DMS 273 treated with DMSO at 0.1 percent for 48 hours (cell line): ENCODE measurements around the gene NDUFB8.

ENCODE experiments used
- DNase-seq: peaks from one replicate; lab custom pipeline; 2025; lab: John Stamatoyannopoulos, UW

The NDUFB8 gene

DNA sequence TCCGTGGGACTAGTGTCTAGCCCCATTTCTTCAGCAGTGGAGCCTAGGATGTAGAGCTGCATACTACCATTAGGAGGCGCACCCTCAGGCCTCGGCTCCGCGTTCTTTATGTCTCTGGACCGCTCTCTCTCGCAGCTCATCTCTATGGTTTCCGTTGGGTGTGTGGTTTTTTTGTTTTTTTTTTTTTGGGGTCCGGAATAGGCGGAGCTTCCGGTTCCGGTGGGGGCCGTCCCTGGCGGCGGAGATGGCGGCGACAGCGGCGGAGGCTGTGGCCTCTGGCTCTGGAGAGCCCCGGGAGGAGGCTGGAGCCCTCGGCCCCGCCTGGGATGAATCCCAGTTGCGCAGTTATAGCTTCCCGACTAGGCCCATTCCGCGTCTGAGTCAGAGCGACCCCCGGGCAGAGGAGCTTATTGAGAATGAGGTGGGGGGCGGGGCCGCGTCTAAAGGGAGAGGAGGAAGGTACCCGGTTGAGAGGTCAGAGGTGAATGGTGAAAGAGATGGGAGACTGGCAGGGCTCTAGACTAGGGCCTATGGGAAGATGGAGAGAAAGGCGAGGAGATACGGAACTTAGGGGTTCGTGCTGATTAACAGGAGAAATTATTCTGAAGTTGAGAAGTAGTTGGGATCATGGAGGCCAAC lies 6.2 kb upstream of the NDUFB8 start, which contains the start of gene HIF1AN:
Gene HIF1AN (plus strand): TSS at position 229 of the 639 bp plus-strand sequence. CDS start 16 bp downstream, at position 245.
- peak; percentile 81 for DNase-seq

- DNase-seq, result no peak
Observed at GRCh38 chr10:100535338-100535714, 5.7 kb upstream of the NDUFB8 start.

DNA sequence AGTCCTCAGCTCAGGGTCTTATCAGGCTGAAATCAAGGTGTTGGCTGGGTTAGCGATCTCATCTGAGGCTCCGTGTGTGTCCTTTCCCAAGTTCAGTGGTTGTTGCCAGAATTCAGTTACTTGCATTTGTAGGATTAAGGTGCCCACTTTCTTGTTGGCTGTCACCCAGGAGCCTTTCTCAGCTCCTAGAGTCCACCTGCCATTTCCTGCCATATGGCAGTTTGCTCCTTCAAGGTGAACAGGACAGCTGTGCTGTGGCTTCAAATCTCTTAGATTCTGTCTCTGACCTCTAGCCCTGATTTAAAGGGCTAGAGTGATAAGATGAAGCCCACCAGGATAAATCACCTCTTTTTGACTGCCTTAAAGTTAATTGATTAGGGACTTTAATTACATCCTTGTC lies 5.1 kb upstream of the NDUFB8 start:
- peak; percentile 13 for DNase-seq

DNA sequence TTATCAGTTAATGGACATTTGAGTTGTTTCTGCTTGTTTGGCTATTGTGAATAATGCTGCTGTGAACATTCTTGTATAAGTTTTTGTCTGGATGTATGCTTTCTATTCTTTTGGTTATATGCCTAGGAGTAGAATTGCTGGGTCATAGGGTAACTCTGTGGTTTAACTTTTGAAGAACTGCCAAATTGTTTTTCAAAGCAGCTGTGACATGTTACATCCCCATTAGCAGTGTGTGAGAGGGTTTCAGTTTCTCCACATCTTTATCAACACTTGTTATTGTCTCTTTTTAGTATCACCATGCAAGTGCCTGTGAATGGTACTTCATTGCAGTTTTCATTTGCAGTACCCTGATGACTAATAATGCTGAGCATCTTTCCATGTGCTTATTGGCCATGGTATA lies 2.1 kb upstream of the NDUFB8 start:
- DNase-seq, result no peak

DNA sequence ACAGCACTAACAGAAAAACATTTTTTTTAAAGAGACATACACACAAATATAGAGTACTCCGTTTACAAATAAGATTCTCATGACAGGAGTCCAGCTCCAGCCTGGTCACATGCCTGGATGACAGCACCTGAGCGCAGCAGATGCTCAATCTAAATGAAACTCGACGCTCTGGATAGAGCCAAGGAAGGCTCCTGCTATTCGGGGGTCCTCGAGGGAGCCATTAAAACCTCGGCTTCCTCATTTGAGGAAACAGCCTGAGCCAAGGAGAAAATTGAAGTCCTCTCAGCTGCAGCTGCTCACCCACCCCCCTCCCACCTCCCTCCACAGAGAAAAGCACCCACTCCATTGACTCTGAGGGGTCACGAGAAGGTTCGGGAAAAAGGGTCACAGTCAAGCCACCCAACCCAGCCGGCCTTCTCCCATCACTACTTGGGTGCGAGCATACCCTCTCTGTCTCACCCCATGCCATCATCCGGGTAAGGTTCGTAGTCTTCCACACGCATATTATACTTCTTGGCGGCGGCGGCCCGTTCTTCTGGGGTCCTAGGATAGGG lies 673 bp downstream of the NDUFB8 start:
- no peak for DNase-seq

DNA sequence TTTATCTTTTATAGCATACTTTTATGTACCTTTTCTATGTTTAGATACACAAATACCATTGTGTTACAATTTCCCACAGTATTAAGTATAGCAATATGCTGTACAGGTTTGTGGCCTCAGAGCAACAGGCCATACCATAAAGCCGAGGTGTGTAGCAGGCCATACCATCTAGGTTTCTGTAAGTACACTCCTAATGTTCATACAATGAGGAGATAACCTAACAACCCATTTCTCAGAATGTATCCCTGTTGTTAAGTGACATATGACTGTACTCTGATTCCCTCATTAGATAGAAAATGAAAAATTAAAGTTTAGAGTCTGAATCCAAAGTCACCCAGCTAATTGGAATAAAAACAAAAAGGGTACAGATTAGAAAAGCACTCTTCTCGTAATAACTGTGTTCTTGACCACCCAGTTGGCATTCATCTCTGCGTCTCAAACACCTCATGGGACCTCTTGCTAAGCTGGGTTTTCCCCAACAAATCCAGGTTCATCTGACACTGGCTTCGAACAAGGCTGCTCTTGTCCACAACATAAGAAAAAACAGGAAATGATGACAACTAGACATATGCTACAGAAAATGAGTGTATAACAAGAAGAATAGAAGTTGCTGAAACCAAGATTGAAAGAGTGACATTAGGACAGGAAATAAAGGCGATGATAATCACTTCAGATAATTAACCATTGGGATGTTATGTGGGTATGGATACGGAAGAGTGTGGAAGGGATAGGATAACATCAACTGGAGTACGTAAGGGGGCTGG lies 1.4 kb downstream of the NDUFB8 start:
- no peak for DNase-seq

DNA sequence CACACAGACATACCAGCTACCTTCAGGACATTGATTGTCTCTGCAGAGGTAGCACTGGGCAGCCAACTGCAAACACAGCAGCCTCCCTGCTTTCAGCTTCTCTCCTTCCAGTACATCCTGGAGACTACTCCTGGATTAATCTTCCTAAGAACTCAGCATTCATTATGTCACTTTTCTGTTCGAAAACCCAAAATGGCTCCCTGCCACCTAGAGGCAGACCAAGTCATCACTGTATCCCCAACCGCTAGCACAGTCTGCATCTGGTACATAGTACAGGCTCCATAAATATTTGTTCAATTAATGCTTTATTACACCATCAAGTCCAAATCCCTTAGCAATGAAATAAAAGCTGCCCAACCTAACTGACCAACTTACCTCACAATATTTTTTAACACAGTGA lies 5.0 kb downstream of the NDUFB8 start:
- no peak for DNase-seq

- no peak for DNase-seq
Observed at GRCh38 chr10:100524206-100524605, 5.5 kb downstream of the NDUFB8 start.

GRCh38 chr10:100522945-100523344 lies 6.7 kb downstream of the NDUFB8 start:
- DNase-seq, result no peak

DNA sequence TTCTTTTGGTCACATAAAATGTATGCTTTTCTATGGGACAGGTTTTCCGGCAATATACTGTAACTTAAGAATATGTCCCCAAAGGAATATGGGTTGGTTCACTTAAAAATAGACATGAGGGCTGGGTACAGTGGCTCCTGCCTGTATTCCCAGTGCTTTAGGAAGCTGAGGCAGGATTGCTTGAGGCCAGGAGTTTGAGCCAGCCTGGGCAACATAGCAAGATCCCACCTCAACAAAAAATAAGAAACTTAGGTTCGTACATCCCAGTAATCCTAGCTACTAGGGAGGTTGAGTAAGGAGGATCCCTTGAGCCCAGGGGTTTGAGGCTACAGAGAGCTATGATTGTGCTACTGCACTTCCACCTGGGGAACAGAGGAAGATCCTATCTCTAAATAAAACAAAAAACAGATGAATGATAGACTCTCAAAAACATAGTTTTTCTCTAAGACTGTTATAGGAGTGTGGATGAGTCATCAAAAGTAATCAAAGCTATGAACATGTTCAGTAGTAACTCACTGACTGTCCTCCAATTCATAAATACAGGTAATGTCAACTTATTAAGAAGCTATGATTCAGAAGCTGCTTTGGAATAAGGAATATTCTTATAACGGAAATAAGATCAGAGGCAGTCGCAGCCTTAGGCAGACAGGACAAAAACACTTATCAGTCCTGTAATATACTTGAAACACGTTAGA lies 7.4 kb downstream of the NDUFB8 start:
- no peak for DNase-seq

DNA sequence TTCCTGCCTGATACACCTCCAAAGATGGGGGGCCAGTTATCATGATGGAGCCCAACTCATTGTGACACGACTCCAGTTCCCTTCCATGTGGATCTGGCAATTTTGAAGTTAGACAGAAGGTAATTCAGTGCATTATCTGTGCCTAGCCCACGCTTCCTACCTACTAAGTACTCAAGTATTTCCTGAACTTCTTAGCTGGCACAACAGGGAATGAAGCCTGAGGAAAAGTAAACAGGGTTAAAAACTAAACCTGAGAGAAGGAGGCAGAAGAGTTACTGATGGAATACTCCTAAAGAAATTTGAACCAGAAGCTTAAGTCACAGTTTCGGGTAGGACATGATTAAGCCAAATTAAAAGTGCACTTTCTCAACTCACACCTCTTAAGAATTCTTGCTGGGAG lies 8.9 kb downstream of the NDUFB8 start:
- no peak for DNase-seq

DNA sequence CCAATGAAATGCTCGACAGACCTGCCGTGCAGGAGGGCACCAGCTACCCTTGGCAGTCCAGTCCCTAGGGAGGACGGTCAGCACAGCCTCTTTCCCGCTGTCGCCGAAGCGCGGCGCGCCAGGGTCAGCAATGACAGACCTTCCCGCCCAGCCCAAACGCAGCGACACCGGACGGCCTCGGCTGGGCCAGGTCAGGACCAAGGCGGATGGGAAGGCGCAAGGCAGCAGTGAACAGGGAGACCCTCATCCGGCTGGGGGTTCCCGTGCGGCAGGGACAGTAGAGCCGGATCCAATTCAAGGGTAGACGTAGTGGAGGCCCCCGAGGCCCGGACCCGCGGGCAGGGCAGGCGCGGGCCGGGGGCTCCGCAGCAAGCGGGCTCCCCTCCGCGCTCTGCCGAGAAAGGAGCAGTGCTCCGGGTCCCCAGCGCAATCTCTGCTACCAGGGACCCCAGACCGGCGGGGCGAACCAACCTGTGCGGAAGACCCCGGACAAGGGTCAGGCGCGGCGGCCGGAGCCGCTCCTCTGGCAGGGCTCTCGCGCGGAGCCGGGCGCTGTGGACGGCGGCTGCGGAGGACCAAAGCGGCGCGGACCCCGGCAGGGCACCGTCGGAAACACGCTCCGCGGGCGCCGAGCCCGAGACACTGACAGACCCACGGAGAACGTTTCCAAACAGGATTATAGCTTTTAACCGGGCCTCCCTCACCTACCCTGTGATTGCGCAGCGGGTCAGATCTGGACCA lies 10.2 kb downstream of the NDUFB8 start, which contains the start of gene SEC31B:
Gene SEC31B (minus strand): TSS at position 551 of the 741 bp plus-strand sequence. CDS start 2,909 bp downstream, outside the sequence.
- DNase-seq, result no peak

DNA sequence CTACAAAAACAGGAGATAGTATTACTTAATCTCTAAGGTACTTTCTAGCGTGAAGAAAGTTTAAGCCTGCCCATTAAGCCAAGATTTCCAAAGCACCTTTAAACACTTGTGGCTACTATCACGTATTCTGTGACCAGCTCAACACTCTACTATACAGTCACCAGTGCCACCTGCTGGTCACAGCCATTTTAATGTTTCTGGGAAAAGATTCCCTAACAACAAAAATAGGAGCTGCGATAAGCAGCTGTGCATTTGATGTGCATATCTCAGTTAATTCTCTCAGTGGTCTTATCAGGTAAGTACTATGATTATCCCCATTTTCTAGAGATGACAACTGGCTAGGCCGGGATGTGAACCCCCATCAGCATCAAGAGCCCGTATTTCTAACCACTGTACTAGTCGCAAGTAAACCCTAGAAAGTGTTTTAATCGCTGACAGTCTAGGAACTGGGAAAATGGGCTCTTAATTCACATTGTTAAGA lies 10.9 kb downstream of the NDUFB8 start:
- DNase-seq, result peak; percentile 31

GRCh38 chr10:100516847-100517246 lies 12.8 kb downstream of the NDUFB8 start:
- DNase-seq, result no peak

- DNase-seq, result no peak
Observed at GRCh38 chr10:100515612-100516011, 14.1 kb downstream of the NDUFB8 start.

DNA sequence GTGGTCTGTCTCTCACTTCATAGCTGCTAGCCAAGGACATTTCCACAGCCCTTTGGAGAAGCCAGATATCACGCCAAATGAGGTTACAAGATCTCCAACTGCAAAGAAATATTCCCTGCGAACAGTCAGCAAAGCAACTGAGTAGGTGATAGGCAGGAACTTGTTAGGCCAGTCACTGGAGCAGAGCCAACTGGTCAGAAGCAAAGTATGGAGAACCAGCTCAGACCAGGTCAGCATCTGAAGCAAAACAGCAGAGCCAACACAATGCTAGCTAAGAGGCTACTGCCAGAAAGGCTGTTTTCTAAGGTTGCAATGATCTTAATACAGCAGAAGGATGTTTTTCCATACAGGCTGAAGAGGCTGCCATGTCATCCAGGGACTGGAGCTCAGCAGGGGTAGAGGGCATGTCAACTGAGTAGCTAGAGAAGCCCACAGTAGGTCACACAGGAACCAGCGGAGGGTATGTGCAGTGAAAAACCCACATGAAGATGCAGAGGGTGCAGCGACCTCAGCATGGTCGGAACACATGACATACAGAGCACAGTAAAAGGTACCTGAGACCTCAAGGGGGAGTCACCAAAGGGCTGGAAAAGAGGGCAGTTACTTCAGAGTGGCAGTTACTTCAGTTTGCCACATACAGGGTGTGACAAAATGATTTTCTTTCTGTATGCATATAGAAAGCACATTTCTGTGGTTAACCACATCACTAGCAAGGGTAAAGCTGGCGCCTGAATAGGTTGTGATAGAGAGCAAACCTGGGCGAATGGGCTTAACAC lies 18.9 kb downstream of the NDUFB8 start:
- no peak for DNase-seq

GRCh38 chr10:100509241-100509840 lies 20.3 kb downstream of the NDUFB8 start:
- no peak for DNase-seq

DNA sequence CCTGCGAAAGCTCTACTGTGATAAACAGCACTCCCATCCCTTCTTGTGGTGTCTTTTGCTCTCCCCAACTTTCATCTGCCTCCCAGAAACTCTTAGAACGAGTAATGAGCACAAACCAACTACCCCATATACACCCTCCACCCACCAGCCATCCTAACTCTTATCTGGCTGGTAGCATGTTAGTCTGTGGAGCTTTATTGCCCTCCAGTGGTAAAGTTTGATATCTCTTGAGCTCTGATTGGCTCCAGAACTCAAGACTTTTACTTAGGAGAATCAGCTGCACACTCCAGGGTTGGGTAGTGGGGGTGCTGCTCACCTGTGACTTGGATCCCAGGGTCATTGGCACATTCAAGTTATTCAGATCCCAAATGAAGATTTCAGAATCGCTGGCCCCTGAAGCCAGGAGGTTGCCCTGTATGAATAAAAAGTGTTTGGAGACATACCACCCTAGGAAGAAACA lies 20.9 kb downstream of the NDUFB8 start:
- no peak for DNase-seq

GRCh38 chr10:100508266-100508665 lies 21.4 kb downstream of the NDUFB8 start:
- no peak for DNase-seq

GRCh38 chr10:100507357-100507732 lies 22.3 kb downstream of the NDUFB8 start:
- no peak for DNase-seq
